Measurements from ENCODE around the gene CRIP3.

- TF ChIP-seq CTCF (IDR thresholded peaks at IDR 0.05 in 8 of 11, conservative IDR thresholded peaks at IDR 0.05 in 3 of 11): no peak
- no peak for TF ChIP-seq POLR2A (IDR thresholded peaks at IDR 0.05)
- TF ChIP-seq POLR2AphosphoS5 (IDR thresholded peaks at IDR 0.05): no peak
Measured at GRCh38 chr6:43307451-43308100, 1.1 kb downstream of the CRIP3 start.
